ENCODE data around the gene PRKAR2A.
"Not testable (repeated sequence)": the region's sequence is repeated elsewhere in the genome, so short reads cannot be mapped to it uniquely, and the experiment has no call there.

Gene PRKAR2A

DNA sequence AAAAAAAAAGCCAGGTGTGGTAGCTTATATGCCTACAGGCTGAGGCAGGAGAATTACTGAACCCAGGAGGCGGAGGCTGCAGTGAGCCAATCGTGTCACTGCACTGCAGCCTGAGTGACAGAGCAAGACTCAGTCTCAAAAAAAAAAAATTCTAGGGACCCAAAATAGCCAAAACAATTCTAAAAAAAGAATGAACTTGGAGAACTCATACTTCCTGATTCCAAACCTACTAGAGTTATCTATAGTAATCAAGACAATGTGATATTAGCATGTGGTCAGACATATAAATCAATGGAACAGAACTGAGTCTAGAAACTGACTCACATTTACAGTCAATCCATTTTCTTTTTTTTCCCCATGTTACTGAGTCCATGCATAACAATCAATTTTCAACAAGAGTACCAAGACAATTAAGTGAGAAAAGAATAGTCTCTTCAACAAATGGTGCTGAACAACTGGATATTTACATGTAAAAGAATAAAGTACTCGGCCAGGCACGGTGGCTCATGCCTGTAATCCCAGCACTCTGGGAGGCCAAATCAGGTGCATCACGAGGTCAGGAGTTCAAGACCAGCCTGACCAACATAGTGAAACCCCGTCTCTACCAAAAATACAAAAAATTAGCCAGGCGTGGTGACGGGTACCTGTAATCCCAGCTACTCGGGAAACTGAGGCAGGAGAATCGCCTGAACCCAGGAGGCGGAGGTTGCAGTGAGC lies 11.9 kb downstream of the PRKAR2A start:
- DNase-seq = no peak

DNA sequence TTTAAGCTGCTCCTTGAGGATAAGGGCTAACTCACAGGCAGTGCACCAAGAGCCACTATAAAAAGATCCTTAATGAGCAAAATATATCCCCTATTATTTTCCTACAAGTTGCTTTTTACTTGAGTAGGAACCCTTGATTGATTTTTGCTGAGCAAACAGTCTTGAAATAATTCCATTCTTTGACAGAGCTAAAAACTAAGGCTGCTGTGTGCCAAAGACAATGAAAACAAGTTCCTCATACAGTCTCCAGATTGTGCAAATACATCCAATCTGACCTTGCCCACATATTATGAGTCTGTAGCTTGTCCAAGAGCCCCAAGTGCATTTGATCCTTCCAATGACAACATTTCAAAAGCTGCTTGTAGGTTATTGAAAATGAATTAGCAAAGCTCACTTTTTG lies 15.0 kb downstream of the PRKAR2A start:
- DNase-seq = no peak

- DNase-seq = no peak
Measured at GRCh38 chr3:48830715-48831114, 17.0 kb downstream of the PRKAR2A start.

DNA sequence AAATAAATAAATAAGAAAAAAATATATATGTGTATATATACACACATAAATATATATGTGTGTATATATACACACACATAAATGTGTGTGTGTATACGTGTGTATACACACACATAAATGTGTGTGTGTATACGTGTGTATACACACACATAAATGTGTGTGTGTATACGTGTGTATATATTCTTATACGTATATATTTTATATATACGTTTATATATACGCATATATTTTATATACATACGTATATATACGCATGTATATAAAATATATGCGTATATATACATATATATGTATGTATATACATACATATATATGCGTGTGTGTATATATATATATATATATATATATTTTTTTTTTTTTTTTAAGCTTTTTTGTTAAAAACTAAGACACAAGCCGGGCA lies 18.1 kb downstream of the PRKAR2A start:
- not testable (repeated sequence) for DNase-seq

- not testable (repeated sequence) for DNase-seq
Measured at GRCh38 chr3:48827874-48828273, 19.8 kb downstream of the PRKAR2A start.

- DNase-seq = peak; percentile 7
Measured at GRCh38 chr3:48826451-48826850, 21.2 kb downstream of the PRKAR2A start.

DNA sequence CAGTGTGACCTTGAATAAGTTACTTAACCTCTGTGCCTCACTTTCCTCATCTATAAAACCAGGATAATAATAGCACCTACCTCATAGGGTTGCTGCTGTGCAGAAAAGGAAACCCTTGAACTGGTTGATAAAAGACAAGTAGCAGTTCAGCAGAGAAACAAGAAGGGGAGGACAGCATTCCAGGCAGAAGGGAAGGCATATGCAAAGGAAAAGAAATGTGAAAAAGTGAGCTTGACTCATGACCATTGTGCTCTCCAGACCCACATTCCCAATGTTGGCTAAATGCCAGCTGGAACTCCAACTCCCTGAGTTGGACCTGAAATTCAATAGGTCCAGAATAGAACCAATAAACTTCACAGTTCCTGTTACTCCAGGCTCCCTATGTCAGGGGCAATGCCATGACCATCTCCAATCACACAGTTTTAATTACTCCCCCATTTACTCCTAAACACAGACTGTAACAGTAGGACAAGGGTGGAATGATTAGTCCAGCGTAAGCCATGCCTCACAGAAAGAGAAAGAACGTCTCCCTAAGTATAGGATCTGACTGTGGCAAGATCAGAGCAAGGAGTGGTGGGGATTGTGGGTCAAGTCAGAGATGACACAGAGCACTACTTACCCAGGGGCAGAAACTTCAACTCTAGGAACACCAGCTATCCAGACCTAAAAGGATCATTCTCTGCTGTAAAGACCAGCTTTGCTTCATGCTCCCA lies 26.9 kb downstream of the PRKAR2A start:
- DNase-seq = peak; percentile 20

GRCh38 chr3:48819234-48820221 lies 28.1 kb downstream of the PRKAR2A start:
- no peak for DNase-seq

GRCh38 chr3:48811524-48811923 lies 36.1 kb downstream of the PRKAR2A start:
- no peak for DNase-seq

DNA sequence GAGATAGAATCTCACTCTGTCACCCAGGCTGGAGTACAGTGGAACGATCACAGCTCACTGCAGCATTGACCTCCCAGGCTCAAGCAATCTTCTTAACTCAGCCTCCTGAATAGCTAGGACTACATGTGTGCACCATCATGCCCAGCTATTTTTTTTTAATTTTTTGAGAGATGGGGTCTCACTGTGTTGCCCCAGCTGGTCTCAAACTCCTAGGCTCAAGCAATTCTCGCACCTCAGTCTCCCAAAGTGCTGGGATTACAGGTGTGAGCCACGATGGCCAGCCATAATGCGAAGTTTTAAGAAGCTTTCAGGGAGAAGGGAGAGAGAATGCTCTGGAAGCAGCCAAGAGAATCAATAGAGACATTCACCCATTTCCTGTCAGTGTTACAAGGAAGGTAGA lies 42.7 kb downstream of the PRKAR2A start:
- DNase-seq = no peak

DNA sequence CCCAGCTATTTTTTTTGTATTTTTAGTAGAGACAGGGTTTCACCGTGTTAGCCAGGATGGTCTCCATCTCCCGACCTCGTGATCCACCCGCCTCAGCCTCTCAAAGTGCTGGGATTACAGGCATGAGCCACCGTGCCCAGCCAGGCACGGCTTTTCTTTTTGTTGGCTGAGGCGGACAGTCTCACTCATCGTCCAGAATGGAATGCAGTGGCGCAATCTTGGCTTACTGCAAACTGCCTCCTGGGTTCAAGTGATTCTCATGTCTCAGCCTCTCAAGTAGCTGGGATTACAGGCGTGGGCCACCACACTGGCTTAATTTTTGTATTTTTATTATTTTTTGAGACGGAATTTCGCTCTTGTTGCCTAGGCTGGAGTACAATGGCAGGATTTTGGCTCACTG lies 46.8 kb downstream of the PRKAR2A start:
- DNase-seq = not testable (repeated sequence)

GRCh38 chr3:48798998-48799397 lies 48.7 kb downstream of the PRKAR2A start:
- DNase-seq = no peak

DNA sequence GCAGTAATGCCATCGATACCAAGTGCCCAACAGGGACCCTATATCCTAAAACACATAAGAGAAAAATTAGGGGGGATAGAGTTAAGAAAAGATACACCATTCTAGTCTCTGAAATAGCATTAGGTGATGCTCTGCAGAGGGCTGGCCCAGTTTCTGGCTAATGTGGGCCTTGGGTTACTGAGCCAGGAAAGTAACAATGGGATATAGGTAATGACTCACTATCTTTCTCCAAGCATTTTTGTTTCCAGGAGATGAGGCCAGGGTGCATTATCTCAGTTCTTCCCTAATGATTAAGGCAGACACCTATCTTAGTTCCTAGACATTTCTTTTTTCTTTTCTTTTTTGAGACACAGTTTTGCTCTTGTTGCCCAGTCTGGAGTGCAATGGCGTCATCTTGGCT lies 50.0 kb downstream of the PRKAR2A start:
- peak; percentile 39 for DNase-seq

DNA sequence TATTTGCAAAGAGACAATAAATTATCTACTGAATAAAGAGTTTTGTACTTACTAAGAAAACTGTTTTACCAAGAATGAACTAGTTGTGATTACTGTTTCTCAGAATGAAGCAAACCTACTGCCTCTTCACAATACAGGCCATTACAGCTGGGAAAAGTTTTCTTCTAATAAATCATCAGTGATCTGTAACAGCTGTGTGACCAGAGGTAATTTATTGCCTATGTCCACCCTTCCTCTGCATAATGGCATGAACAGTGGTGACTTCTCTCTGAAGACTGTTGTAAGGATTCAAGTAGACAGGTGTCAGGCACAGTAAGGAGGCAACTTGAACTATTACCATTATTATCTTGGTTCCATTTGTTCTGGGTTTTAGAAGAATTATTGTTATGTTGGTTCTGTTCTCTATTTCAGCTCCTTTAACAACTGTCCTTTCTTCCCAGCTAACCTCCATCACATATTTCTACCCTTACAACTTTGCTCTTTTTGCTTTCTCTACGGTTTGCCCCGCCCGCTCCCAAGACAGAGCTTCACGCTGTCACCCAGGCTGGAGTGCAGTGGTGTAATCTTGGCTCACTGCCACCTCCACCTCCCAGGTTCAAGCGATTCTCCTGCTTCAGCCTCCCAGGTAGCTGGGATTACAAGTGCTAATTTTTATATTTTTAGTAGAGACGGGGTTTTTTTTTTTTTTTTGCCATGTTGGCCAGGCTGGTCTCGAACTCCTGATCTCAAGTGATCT lies 51.5 kb downstream of the PRKAR2A start:
- DNase-seq = no peak

DNA sequence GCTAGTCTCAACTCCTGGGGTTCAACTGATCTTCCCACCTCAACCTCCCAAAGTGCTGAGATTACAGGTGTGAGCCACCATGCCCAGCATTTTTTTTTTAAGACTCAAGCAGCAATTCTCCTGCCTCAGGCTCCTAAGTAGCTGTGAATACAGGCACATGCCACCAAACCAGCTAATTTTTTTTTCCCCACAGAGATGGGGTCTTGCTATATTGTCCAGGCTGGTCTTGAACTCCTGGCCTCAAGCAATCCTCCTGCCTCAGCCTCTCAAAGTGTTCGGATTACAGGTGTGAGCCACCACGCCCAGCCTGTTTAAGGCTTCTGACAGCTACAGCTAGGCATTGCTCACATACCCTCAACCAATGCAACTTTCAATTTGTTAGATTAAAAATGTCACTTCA lies 54.2 kb downstream of the PRKAR2A start:
- not testable (repeated sequence) for DNase-seq

GRCh38 chr3:48789665-48790064 lies 58.0 kb downstream of the PRKAR2A start:
- DNase-seq = no peak

- no peak for DNase-seq
Measured at GRCh38 chr3:48788544-48789162, 59.0 kb downstream of the PRKAR2A start.

DNA sequence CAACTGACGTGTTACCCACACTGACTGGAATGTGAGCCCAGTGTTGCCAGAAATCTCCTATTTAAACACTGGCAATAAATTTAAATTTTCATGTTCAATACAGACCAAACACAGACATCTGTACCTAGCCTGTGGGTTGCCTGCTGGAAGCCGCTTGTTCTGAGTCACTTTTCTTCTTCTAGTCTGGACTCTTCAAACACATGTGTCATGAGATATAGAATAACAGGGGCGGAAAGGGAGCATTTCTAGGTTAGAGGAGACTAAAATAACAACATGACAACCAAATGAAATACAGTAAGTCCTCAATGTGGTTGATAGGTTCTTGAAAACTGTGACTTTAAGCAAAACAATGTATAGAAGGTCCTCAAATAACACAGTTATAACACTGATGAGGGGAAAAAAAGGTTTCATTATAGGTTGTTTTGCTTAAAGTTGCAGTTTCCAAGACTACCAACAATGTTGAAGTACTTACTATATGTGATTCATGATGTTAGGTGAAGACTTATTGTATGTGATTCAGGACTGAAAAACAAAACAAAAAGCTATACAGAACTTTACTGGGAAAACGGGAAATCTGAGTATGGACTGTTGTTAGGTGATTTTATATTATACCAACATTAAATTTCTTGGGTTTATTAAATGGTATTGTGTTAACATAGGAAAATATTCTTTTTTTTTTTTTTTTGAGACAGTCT lies 63.1 kb downstream of the PRKAR2A start:
- DNase-seq = no peak

GRCh38 chr3:48783304-48783703 lies 64.4 kb downstream of the PRKAR2A start:
- no peak for DNase-seq

DNA sequence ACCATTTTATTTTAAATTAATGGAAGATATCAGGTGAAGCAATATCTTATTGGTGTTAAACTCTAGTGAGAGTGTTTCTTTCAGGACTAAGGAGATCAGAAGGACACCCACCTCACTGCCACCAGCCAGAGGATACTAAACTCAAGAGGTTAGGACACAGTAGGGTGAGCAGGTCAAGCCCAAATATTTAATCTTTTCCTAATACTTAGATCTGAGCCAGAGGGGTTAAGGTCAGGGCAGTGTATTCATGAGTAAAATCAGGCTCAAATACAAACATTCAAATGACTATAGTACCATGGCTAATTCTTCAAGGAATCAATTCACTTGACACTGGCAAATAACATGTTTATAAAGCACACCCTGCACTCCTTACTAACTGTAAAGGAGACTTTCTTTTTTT lies 65.6 kb downstream of the PRKAR2A start:
- DNase-seq = no peak

DNA sequence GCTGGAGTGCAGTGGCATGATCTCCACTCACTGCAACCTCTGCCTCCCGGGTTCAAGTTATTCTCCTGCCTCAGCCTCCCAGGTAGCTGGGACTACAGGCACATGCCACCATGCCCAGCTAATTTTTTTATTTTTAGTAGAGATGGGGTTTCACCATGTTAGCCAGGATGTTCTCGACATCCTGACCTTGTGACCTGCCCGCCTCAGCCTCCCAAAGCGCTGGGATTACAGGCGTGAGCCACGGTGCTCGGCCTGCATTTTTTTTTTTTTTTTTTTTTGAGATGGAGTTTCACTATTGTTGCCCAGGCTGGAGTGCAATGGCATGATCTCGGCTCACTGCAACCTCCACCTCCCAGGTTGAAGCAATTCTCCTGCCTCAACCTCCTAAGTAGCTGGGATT lies 69.1 kb downstream of the PRKAR2A start:
- DNase-seq = not testable (repeated sequence)

GRCh38 chr3:48776854-48777253 lies 70.8 kb downstream of the PRKAR2A start:
- no peak for DNase-seq

Measured in kidney glomerular epithelial cell (primary cell).